GM18498 (cell line): ENCODE data around the gene SRP72.
A peak's percentile ranks its signal among the peaks of the same experiment; 100 is the strongest.
"Not testable (repeated sequence)": the region's sequence is repeated elsewhere in the genome, so short reads cannot be mapped to it uniquely, and the experiment has no call there.

Experiments
- ATAC-seq: cut with Tn5 transposase; IDR thresholded peaks from one replicate; pipeline ENCODE4 v1.9.1; 2021; ENCODE audit warnings: mild to moderate bottlenecking, moderate library complexity; ENCODE audit not compliant: unreplicated experiment

SRP72 gene

GRCh38 chr4:56467284-56468096 is at the start of gene SRP72:
TSS of gene SRP72 (plus strand) at chr4:56467617. CDS start at chr4:56467636, 19 bp downstream.
- ATAC-seq = peak; percentile 95

GRCh38 chr4:56424176-56424575 is 43.2 kb upstream of the SRP72 start:
- no peak for ATAC-seq

- ATAC-seq = no peak
These were observed 42.5 kb upstream of the SRP72 start for GRCh38 chr4:56424697-56425514.

- no peak for ATAC-seq
These were observed 41.9 kb upstream of the SRP72 start for GRCh38 chr4:56425518-56425917.

GRCh38 chr4:56426273-56426672 is 41.1 kb upstream of the SRP72 start:
- ATAC-seq = peak; percentile 85

- no peak for ATAC-seq
These were observed 40.2 kb upstream of the SRP72 start for GRCh38 chr4:56427179-56427578.

GRCh38 chr4:56430203-56430602 is 37.2 kb upstream of the SRP72 start:
- no peak for ATAC-seq

GRCh38 chr4:56433280-56433679 is 34.1 kb upstream of the SRP72 start:
- no peak for ATAC-seq

- ATAC-seq = peak; percentile 16
These were observed 32.7 kb upstream of the SRP72 start for GRCh38 chr4:56434599-56435139.

- ATAC-seq = peak; percentile 86
These were observed 32.1 kb upstream of the SRP72 start, which contains the start of gene PPAT for GRCh38 chr4:56435140-56435926. TSS of gene PPAT (minus strand) at chr4:56435615. CDS start at chr4:56435477, 138 bp downstream.

GRCh38 chr4:56438766-56439165 is 28.7 kb upstream of the SRP72 start:
- no peak for ATAC-seq

GRCh38 chr4:56440983-56441382 is 26.4 kb upstream of the SRP72 start:
- ATAC-seq = no peak

- no peak for ATAC-seq
These were observed 22.7 kb upstream of the SRP72 start for GRCh38 chr4:56444719-56445118.

GRCh38 chr4:56445699-56446098 is 21.7 kb upstream of the SRP72 start:
- ATAC-seq = no peak

GRCh38 chr4:56448301-56448700 is 19.1 kb upstream of the SRP72 start:
- no peak for ATAC-seq

GRCh38 chr4:56449475-56449874 is 17.9 kb upstream of the SRP72 start:
- not testable (repeated sequence) for ATAC-seq

GRCh38 chr4:56450342-56450741 is 17.1 kb upstream of the SRP72 start:
- peak; percentile 48 for ATAC-seq

GRCh38 chr4:56460085-56460484 is 7.3 kb upstream of the SRP72 start:
- ATAC-seq = no peak

- no peak for ATAC-seq
These were observed 5.3 kb upstream of the SRP72 start for GRCh38 chr4:56462157-56462556.

- ATAC-seq = no peak
These were observed 3.7 kb upstream of the SRP72 start for GRCh38 chr4:56463711-56464110.

GRCh38 chr4:56464581-56464980 is 2.8 kb upstream of the SRP72 start:
- ATAC-seq = no peak
